Left cardiac atrium (tissue), 4 donors: ENCODE results near the gene ACKR2. TPM values are rescaled to one million over a fixed set of nuclear protein-coding genes. Genes with fewer than 3 reads are reported as not detected.

Source experiments
- ATAC-seq, 2 donors: fragments of 200-7000 bp; cut with Tn5 transposase; one replicate each; pipeline ENCODE4 v1.9.1; 2020; ENCODE audit warnings: mild to moderate bottlenecking in 2 of 2, moderate library complexity in 2 of 2
- DNase-seq: peaks from one replicate; pipeline ENCODE4 v3.0.0-alpha.2; 2020
- intact Hi-C, 2 donors: fragments of 100-400 bp; cut with DNase I; formaldehyde crosslinking; loops; one replicate each; pipeline versions ENCODE4 v1.14.1 to v1.15.1; 2022 to 2023
- long read RNA-seq: library from polyadenylated mRNA; unstranded; transcript quantifications from one replicate; pipeline ENCODE4 v2.0.0, GENCODE V29; 2021
- total RNA-seq, 2 donors: library from RNA; stranded (reverse); fragmentation: NEBNext Ultra II Directional; extraction: Animal tissue kit (Norgen Biotek cat#: 25700); gene quantifications; one replicate each; pipeline ENCODE4 v1.2.1, GENCODE V29; 2021
- donor health status: DM: no; HTN: yes; CAD: no.
- donor health status: DM: no; HTN: yes; CAD: no; lungs with severe emphysema.
- donor health status: DM: yes; HTN: yes; CAD: no.
- donor health status: Dilated cardiomyopathy.

Gene ACKR2
- total RNA-seq = 1 to 10 TPM; 2.2 to 2.4 TPM
- long read RNA-seq, partial matches to known transcripts = 0 of 2 reads
- long read RNA-seq, other reads (novel, unspliced or antisense) = 1 of 2 reads

- intact Hi-C loops = no loop called here
These were observed at the start of gene ACKR2 for GRCh38 chr3:42809202-42809601. Gene ACKR2, plus strand, starts transcription at chr3:42809445. Its CDS starts 55,058 bp downstream, at chr3:42864503.

GRCh38 chr3:42762046-42762724, 47.1 kb upstream of the ACKR2 start:
- ATAC-seq = peak; percentile 75
- DNase-seq = no peak
- intact Hi-C loops = no loop called here

More at GRCh38 chr3:42809202-42809601, at the start of gene ACKR2:
- DNase-seq (no peak), ATAC-seq (no peak)

- ATAC-seq (peak in 1 of 2 donors; percentile 48), DNase-seq (no peak)
- intact Hi-C loops = no loop called here
These were observed 46.2 kb upstream of the ACKR2 start for GRCh38 chr3:42763021-42763420.

GRCh38 chr3:42764115-42764514, 45.1 kb upstream of the ACKR2 start:
- no peak for ATAC-seq
- intact Hi-C loops = no loop called here
- DNase-seq = no peak

- intact Hi-C loops = no loop called here
- ATAC-seq (no peak), DNase-seq (no peak)
These were observed 44.5 kb upstream of the ACKR2 start for GRCh38 chr3:42764561-42765295.

- ATAC-seq (no peak), DNase-seq (no peak)
- intact Hi-C loops = no loop called here
These were observed 39.6 kb upstream of the ACKR2 start for GRCh38 chr3:42769477-42770131.

GRCh38 chr3:42771271-42771670, 38.0 kb upstream of the ACKR2 start:
- ATAC-seq = no peak
- DNase-seq = no peak
- intact Hi-C loops = no loop called here

GRCh38 chr3:42772670-42773408, 36.4 kb upstream of the ACKR2 start, which contains the start of gene CCDC13:
Gene CCDC13, minus strand, starts transcription at chr3:42773253. Its CDS starts 14,908 bp downstream, at chr3:42758345.
- DNase-seq (peak; percentile 98), ATAC-seq (peak; percentile 98)
- intact Hi-C loops = no loop called here

- DNase-seq (no peak), ATAC-seq (peak in 1 of 2 donors; percentile 10)
- intact Hi-C loops = no loop called here
These were observed 35.9 kb upstream of the ACKR2 start for GRCh38 chr3:42773409-42773751.

- intact Hi-C loops = no loop called here
- DNase-seq (no peak), ATAC-seq (peak in 1 of 2 donors; percentile 44)
These were observed 30.6 kb upstream of the ACKR2 start for GRCh38 chr3:42778644-42779043.

GRCh38 chr3:42780398-42780797, 28.8 kb upstream of the ACKR2 start:
- DNase-seq (no peak), ATAC-seq (no peak)
- intact Hi-C loops = loop anchor here (2.0 kb wide), 2 partner anchors 58 to 100 kb away; no protein-coding TSS in a partner anchor

- ATAC-seq (peak; percentile 71 to 76), DNase-seq (no peak)
- intact Hi-C loops = loop anchor here (2.0 kb wide), 2 partner anchors 58 to 100 kb away; no protein-coding TSS in a partner anchor
These were observed 28.1 kb upstream of the ACKR2 start for GRCh38 chr3:42780892-42781700.

GRCh38 chr3:42786212-42786611, 23.0 kb upstream of the ACKR2 start:
- intact Hi-C loops = no loop called here
- ATAC-seq = no peak

GRCh38 chr3:42786631-42787030, 22.6 kb upstream of the ACKR2 start:
- no peak for ATAC-seq
- intact Hi-C loops = no loop called here

More at GRCh38 chr3:42786212-42786611, 23.0 kb upstream of the ACKR2 start:
- DNase-seq = no peak

GRCh38 chr3:42790714-42791229, 18.5 kb upstream of the ACKR2 start:
- no peak for ATAC-seq
- intact Hi-C loops = no loop called here
- no peak for DNase-seq

More at GRCh38 chr3:42786631-42787030, 22.6 kb upstream of the ACKR2 start:
- no peak for DNase-seq

GRCh38 chr3:42795621-42796181, 13.5 kb upstream of the ACKR2 start:
- intact Hi-C loops = no loop called here

GRCh38 chr3:42796332-42796885, 12.8 kb upstream of the ACKR2 start:
- no peak for DNase-seq
- intact Hi-C loops = no loop called here
- ATAC-seq = no peak

More at GRCh38 chr3:42795621-42796181, 13.5 kb upstream of the ACKR2 start:
- ATAC-seq (no peak), DNase-seq (no peak)
